DND-41 (cell line): ENCODE data around the gene FBXO38.

Source experiments
- EZH2 ChIP-seq: IDR thresholded peaks from 3 replicates; pipeline ENCODE4 v1.6.1; 2012; ENCODE audit warnings: borderline replicate concordance, low read depth, mild to moderate bottlenecking, moderate library complexity, low read length, inconsistent platforms; ENCODE audit not compliant: severe bottlenecking
- TF ChIP-seq, protein P1 (sequence below): IDR thresholded peaks from 2 replicates; pipeline ENCODE4 v1.5.1; 2012; ENCODE audit warnings: borderline replicate concordance, low read length, moderate library complexity, mild to moderate bottlenecking; ENCODE audit not compliant: poor library complexity, severe bottlenecking; ENCODE audit errors: extremely low read depth

DNA sequence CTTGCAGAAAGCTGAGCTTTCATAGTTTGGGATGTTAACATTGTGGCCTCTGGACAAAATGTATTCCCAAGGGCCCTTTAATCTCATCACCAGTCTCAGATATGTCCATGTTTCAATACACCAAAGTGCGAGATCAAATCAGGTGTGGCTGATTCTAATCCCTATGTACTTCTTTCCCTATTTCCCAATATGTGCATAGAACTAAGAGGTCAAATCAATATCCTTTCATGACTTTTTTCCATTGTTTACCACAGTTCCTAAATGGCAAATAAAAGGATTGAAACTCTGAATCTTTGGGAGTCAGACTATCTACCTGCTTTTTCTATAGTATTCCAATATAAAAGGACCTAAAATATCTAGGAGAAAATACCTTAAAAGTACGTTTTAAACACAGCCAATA lies 105.0 kb downstream of the FBXO38 start:
- TF ChIP-seq, protein P1, sequence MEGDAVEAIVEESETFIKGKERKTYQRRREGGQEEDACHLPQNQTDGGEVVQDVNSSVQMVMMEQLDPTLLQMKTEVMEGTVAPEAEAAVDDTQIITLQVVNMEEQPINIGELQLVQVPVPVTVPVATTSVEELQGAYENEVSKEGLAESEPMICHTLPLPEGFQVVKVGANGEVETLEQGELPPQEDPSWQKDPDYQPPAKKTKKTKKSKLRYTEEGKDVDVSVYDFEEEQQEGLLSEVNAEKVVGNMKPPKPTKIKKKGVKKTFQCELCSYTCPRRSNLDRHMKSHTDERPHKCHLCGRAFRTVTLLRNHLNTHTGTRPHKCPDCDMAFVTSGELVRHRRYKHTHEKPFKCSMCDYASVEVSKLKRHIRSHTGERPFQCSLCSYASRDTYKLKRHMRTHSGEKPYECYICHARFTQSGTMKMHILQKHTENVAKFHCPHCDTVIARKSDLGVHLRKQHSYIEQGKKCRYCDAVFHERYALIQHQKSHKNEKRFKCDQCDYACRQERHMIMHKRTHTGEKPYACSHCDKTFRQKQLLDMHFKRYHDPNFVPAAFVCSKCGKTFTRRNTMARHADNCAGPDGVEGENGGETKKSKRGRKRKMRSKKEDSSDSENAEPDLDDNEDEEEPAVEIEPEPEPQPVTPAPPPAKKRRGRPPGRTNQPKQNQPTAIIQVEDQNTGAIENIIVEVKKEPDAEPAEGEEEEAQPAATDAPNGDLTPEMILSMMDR: no peak
- TF ChIP-seq EZH2: no peak
